Ovary (tissue), 9 donors: Measurements from ENCODE around the gene LPAR1. TPM values are rescaled to one million over a fixed set of nuclear protein-coding genes. Genes with fewer than 3 reads are reported as not detected.
A peak's percentile ranks its signal among the peaks of the same experiment; 100 is the strongest.

Experiments
- DNase-seq, 5 donors: peaks; one replicate each; pipeline ENCODE4 v3.0.0-alpha.2; 2019 to 2020
- H3K27ac ChIP-seq, 2 donors: fragments of 200-600 bp; one replicate each; pipeline versions ENCODE4 v1.5.1 to v1.8.0; 2019 to 2022
- H3K27me3 ChIP-seq: fragments of 200-600 bp; one replicate; pipeline ENCODE4 v1.8.0; 2022
- H3K36me3 ChIP-seq: fragments of 200-600 bp; sonication (generic); one replicate; pipeline ENCODE4 v1.5.1; 2019
- H3K4me1 ChIP-seq: one replicate; pipeline ENCODE4 v1.8.1; 2013; ENCODE audit warnings: mild to moderate bottlenecking, moderate library complexity; ENCODE audit not compliant: insufficient read depth
- H3K4me3 ChIP-seq: fragments of 200-600 bp; sonication (generic); one replicate; pipeline ENCODE4 v1.5.1; 2017
- H3K9me3 ChIP-seq, 2 donors: fragments of 200-600 bp in 1 of 2; sonication (generic) in 1 of 2; one replicate each; pipeline versions ENCODE4 v1.5.1 to v1.8.1; 2013 to 2019; ENCODE audit warnings: mild to moderate bottlenecking in 1 of 2, moderate library complexity in 1 of 2
- CTCF ChIP-seq, 3 donors: fragments of 450-650 bp in 2 of 3; fragments of 200-600 bp in 1 of 3; IDR thresholded peaks; one replicate each; pipeline versions ENCODE4 v1.5.1 to v1.8.0; 2016 to 2022; ENCODE audit warnings: antibody characterized with exemption in 3 of 3, mild to moderate bottlenecking in 1 of 3
- EP300 ChIP-seq: sonication (generic); formaldehyde crosslinking; IDR thresholded peaks from one replicate; pipeline ENCODE4 v1.6.1; 2017; ENCODE audit warnings: antibody characterized with exemption
- POLR2A ChIP-seq: fragments of 450-650 bp; IDR thresholded peaks from one replicate; pipeline ENCODE4 v1.6.1; 2017; ENCODE audit warnings: antibody characterized with exemption, mild to moderate bottlenecking, moderate library complexity
- WGBS, 3 donors: extraction: QIAGEN DNeasy Blood & Tissue Kit in 1 of 3; methylation state at CpG; one replicate each; pipeline versions ENCODE4 v1.1.5 to v1.1.7; 2013 to 2017; 5-methylcytosine and 5-hydroxymethylcytosine counted together
- intact Hi-C, 4 donors: fragments of 100-400 bp; cut with DNase I; formaldehyde crosslinking; loops; one replicate each; pipeline versions ENCODE4 v1.11.0 to v1.15.1; 2022 to 2023
- polyA plus RNA-seq, 2 donors: library from polyadenylated mRNA; stranded (reverse); fragments of 200-250 nt in 1 of 2; fragments of 350-450 nt in 1 of 2; fragmentation: Illumina TruSeq in 1 of 2; extraction: RNeasy Lipid Tissue Mini Kit (QIAGEN cat#74804) in 1 of 2; gene quantifications; one replicate each; pipeline ENCODE4 v1.2.3, GENCODE V29; 2013 to 2014
- total RNA-seq, 7 donors: library from RNA; depleted of rRNA in 2 of 7; stranded (reverse); fragments of >200 nt in 2 of 7; fragmentation: NEBNext Ultra II Directional in 3 of 7; extraction: Animal tissue kit (Norgen Biotek cat#: 25700) in 3 of 7; gene quantifications; one replicate each; pipeline versions ENCODE4 v1.1.0 to v1.2.4, GENCODE V29; 2016 to 2023
- donor health status: DM: no; HTN: no; CAD: no; lungs with moderate emphysema.
- donor health status: DM: no; HTN: no; CAD: no.
- donor health status: Bipolar disorder and iron deficiency.
- donor health status: DM: yes; HTN: yes; CAD: no.
- donor health status: DM: no; HTN: no; CAD: no.
- donor health status: DM: yes; HTN: yes; CAD: no.

The LPAR1 gene
- total and polyA plus RNA-seq, 9 donors = 11.1 to 29.2 (median 18.4) TPM

- Histone ChIP-seq H3K4me3 (no peak overlapping the region), H3K36me3 (no peaks in the 10 kb centered on the region), H3K4me1 (peaks cover 4% of the 10 kb centered on the region), H3K27me3 (no peaks in the 10 kb centered on the region), H3K9me3 (no peaks in the 10 kb centered on the region), H3K27ac (no peak overlapping the region)
- intact Hi-C loops = no loop called here
- no peak for DNase-seq
- no peak for TF ChIP-seq EP300
- no peak for TF ChIP-seq CTCF (IDR thresholded peaks at IDR 0.05)
- TF ChIP-seq POLR2A = no peak
- WGBS, 3 donors = 84 to 88% (median 87%) methylated on average over 3 of the region's 3 CpGs
Measured at GRCh38 chr9:110980261-110980660, 58.0 kb downstream of the LPAR1 start.

GRCh38 chr9:110979636-110980035, 58.6 kb downstream of the LPAR1 start:
- no peaks in the 10 kb centered on the region for H3K9me3 ChIP-seq
- TF ChIP-seq EP300 = no peak
- H3K4me1 ChIP-seq = peaks cover 4% of the 10 kb centered on the region
- H3K4me3 ChIP-seq = no peak overlapping the region
- intact Hi-C loops = loop anchor here in 1 of 4 donors (5.0 kb wide), 1 partner anchor 58 kb away; the partner anchor contains the start of gene LPAR1
- DNase-seq = no peak
- no peaks in the 10 kb centered on the region for H3K27me3 ChIP-seq
- H3K36me3 ChIP-seq = no peaks in the 10 kb centered on the region
- no peak overlapping the region for H3K27ac ChIP-seq

GRCh38 chr9:110978516-110978915, 59.8 kb downstream of the LPAR1 start:
- no peak for DNase-seq
- Histone ChIP-seq H3K27me3 (no peaks in the 10 kb centered on the region), H3K9me3 (no peaks in the 10 kb centered on the region), H3K4me1 (peaks cover 4% of the 10 kb centered on the region), H3K36me3 (no peaks in the 10 kb centered on the region), H3K27ac (no peak overlapping the region), H3K4me3 (no peak overlapping the region)
- TF ChIP-seq CTCF (IDR thresholded peaks at IDR 0.05) (no peak), POLR2A (no peak)
- intact Hi-C loops = loop anchor here in 1 of 4 donors (5.0 kb wide), 1 partner anchor 59 kb away; the partner anchor contains the start of gene LPAR1
- 84 to 88% (median 87%) methylated on average over 3 of the region's 3 CpGs for WGBS, 3 donors

- WGBS, 3 donors = 16 to 22% (median 19%) methylated on average over 3 of the region's 3 CpGs
- Histone ChIP-seq H3K27ac (no peak overlapping the region), H3K4me1 (peaks cover 4% of the 10 kb centered on the region), H3K36me3 (no peaks in the 10 kb centered on the region), H3K4me3 (no peak overlapping the region), H3K27me3 (no peaks in the 10 kb centered on the region), H3K9me3 (no peaks in the 10 kb centered on the region)
- no peak for TF ChIP-seq EP300
- TF ChIP-seq CTCF (IDR thresholded peaks at IDR 0.05) = no peak
- TF ChIP-seq POLR2A = no peak
- intact Hi-C loops = loop anchor here in 1 of 4 donors (5.0 kb wide), 1 partner anchor 60 kb away; the partner anchor contains the start of gene LPAR1
- peak in 1 of 5 donors; percentile 10 for DNase-seq
Measured at GRCh38 chr9:110977259-110977709, 61.0 kb downstream of the LPAR1 start.

GRCh38 chr9:110975969-110976368, 62.3 kb downstream of the LPAR1 start:
- no peak for DNase-seq
- peaks cover 4% of the 10 kb centered on the region for H3K4me1 ChIP-seq
- H3K36me3 ChIP-seq = no peaks in the 10 kb centered on the region
- TF ChIP-seq POLR2A (no peak), EP300 (no peak), CTCF (IDR thresholded peaks at IDR 0.05) (no peak)
- no peaks in the 10 kb centered on the region for H3K27me3 ChIP-seq
- H3K4me3 ChIP-seq = no peak overlapping the region
- no peak overlapping the region for H3K27ac ChIP-seq
- WGBS, 3 donors = 73 to 84% (median 84%) methylated on average over 6 of the region's 6 CpGs
- intact Hi-C loops = loop anchor here in 1 of 4 donors (5.0 kb wide), 1 partner anchor 61 kb away; the partner anchor contains the start of gene LPAR1
- H3K9me3 ChIP-seq = no peaks in the 10 kb centered on the region
